ENCODE data around the gene PAPPA2. TPM values are rescaled to one million over a fixed set of nuclear protein-coding genes. Genes with fewer than 3 reads are reported as not detected.

PAPPA2 gene
- total and polyA plus RNA-seq, 2 of the 8 experiments (the other 6 are each of a cell fraction or from before 2014, with no cell fraction given), result 0.08 to 0.88 TPM

DNA sequence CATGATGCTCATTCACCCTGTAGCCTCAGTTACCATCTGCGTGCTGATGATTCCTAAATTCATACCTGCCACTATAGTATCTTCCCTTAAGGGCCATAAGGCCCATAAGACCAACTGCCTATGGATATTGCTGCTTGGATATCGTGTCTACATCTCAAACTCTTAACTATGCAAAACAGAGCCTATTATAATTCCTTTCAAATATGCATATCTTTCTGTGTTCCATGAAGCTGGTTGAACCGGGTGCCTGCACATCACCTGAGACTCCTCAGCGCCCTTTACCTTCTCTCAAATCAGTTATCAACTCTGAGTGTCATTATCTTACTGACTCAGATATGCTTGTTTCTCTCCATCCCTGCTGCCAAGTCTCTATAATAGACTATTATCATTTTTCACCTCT lies 311.2 kb downstream of the PAPPA2 start:
- Histone ChIP-seq H3K79me2 (ENCODE audit: control insufficient read depth in 1 of 2, insufficient read depth in 2 of 2, low read length in 2 of 2) (no peaks in the 10 kb centered on the region), H3K9me3 (ENCODE audit: insufficient read depth in 2 of 2, low read depth in 1 of 2, low read length in 1 of 2) (no peaks in the 10 kb centered on the region), H3K56ac (replicated peaks; ENCODE audit: insufficient read length, low read depth, low read length) (no peak overlapping the region), H3K4me2 (ENCODE audit: insufficient read depth in 1 of 2, low read depth in 2 of 2, low read length in 2 of 2) (no peak overlapping the region), H3K36me3 (ENCODE audit: control insufficient read depth in 2 of 4, insufficient read depth in 4 of 4, low read length in 3 of 4) (no peaks in the 10 kb centered on the region), H3K23me2 (ENCODE audit: low read depth, low read length) (no peaks in the 10 kb centered on the region), H3K18ac (ENCODE audit: extremely low read depth, low read length) (no peak overlapping the region), H3K4me1 (replicated peaks in 1 of 4; ENCODE audit: control insufficient read depth in 3 of 4, insufficient read depth in 4 of 4, low read length in 3 of 4) (no peaks in the 10 kb centered on the region), H2BK120ac (replicated peaks; ENCODE audit: low read depth, low read length) (no peak overlapping the region), H4K5ac (ENCODE audit: insufficient read length, low read depth, low read length) (no peak overlapping the region), H2AK5ac (ENCODE audit: low read depth, low read length) (no peak overlapping the region), H2BK12ac (ENCODE audit: low read depth, low read length) (no peak overlapping the region), H3K79me1 (ENCODE audit: low read depth, low read length) (no peaks in the 10 kb centered on the region), H3K4ac (replicated peaks; ENCODE audit: insufficient read length, low read depth, low read length) (no peak overlapping the region), H2BK15ac (ENCODE audit: low read length) (no peak overlapping the region), H4K8ac (ENCODE audit: extremely low read depth, insufficient read depth, low read length) (no peak overlapping the region), H3K23ac (ENCODE audit: insufficient read length) (no peak overlapping the region), H4K20me1 (replicated peaks in 1 of 2; ENCODE audit: control insufficient read depth in 1 of 2, insufficient read depth in 2 of 2, low read length in 2 of 2) (no peaks in the 10 kb centered on the region), H2BK20ac (ENCODE audit: low read length) (no peak overlapping the region), H3K14ac (ENCODE audit: insufficient read length) (no peak overlapping the region), H3K9ac (replicated peaks in 1 of 4; ENCODE audit: extremely low read depth in 1 of 4, low read depth in 3 of 4, low read length in 3 of 4) (no peak overlapping the region), H4K91ac (replicated peaks; ENCODE audit: insufficient read length, low read length) (no peak overlapping the region), H3K27me3 (replicated peaks in 1 of 4; ENCODE audit: control insufficient read depth in 3 of 4, extremely low read depth in 1 of 4, insufficient read depth in 3 of 4, low read length in 3 of 4) (no peaks in the 10 kb centered on the region), H2BK5ac (ENCODE audit: low read depth, low read length) (no peak overlapping the region), H2AFZ (ENCODE audit: low read length) (no peak overlapping the region), H3K4me3 (ENCODE audit: extremely low read depth in 1 of 4, insufficient read depth in 2 of 4, low read depth in 3 of 4, low read length in 4 of 4) (no peak overlapping the region), H3K27ac (ENCODE audit: low read depth, low read length) (no peak overlapping the region)
- CTCF ChIA-PET (ENCODE audit: partially characterized antibody), result no interaction called here
- 72% methylated on average over 4 of the region's 4 CpGs; no CpG with 5 or more reads in 1 of the 2 experiments for WGBS, 2 experiments (ENCODE audit: extremely low coverage in 1 of 2, insufficient coverage in 1 of 2, insufficient read length in 1 of 2, insufficient replicate concordance in 2 of 2, low coverage in 1 of 2, low lambda C conversion rate in 2 of 2, missing lambda C conversion rate in 1 of 2)
- POLR2A ChIA-PET (ENCODE audit: partially characterized antibody), result no interaction called here
- DNase-seq (ENCODE audit: low read depth in 1 of 2, low spot score in 2 of 2) (no peak), FAIRE-seq (no peak)
- TF ChIP-seq JUND (IDR thresholded peaks at IDR 0.05; ENCODE audit: low read length), result no peak
- no peak for TF ChIP-seq JUN (IDR thresholded peaks at IDR 0.05; ENCODE audit: low read depth, low read length)
- TF ChIP-seq RNF2 (IDR thresholded peaks at IDR 0.05; ENCODE audit: borderline replicate concordance, low read depth, low read length, missing control alignments, poor library complexity, severe bottlenecking), result no peak
- no peak for TF ChIP-seq SAP30 (IDR thresholded peaks at IDR 0.05; ENCODE audit: insufficient read depth, insufficient replicate concordance, low read length)
- TF ChIP-seq, protein P1, sequence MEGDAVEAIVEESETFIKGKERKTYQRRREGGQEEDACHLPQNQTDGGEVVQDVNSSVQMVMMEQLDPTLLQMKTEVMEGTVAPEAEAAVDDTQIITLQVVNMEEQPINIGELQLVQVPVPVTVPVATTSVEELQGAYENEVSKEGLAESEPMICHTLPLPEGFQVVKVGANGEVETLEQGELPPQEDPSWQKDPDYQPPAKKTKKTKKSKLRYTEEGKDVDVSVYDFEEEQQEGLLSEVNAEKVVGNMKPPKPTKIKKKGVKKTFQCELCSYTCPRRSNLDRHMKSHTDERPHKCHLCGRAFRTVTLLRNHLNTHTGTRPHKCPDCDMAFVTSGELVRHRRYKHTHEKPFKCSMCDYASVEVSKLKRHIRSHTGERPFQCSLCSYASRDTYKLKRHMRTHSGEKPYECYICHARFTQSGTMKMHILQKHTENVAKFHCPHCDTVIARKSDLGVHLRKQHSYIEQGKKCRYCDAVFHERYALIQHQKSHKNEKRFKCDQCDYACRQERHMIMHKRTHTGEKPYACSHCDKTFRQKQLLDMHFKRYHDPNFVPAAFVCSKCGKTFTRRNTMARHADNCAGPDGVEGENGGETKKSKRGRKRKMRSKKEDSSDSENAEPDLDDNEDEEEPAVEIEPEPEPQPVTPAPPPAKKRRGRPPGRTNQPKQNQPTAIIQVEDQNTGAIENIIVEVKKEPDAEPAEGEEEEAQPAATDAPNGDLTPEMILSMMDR (IDR thresholded peaks at IDR 0.05; ENCODE audit: control extremely low read depth in 1 of 3, insufficient read depth in 1 of 3, low read depth in 1 of 3, low read length in 3 of 3), result no peak
- no peak for TF ChIP-seq TCF12 (IDR thresholded peaks at IDR 0.05; ENCODE audit: low read depth, low read length)
- TF ChIP-seq ASH2L (IDR thresholded peaks at IDR 0.05; ENCODE audit: low read length), result no peak
- TF ChIP-seq, protein P2, sequence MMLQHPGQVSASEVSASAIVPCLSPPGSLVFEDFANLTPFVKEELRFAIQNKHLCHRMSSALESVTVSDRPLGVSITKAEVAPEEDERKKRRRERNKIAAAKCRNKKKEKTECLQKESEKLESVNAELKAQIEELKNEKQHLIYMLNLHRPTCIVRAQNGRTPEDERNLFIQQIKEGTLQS (IDR thresholded peaks at IDR 0.05; ENCODE audit: insufficient read depth, low read depth, low read length), result no peak
- no peak for TF ChIP-seq RFX5 (IDR thresholded peaks at IDR 0.05; ENCODE audit: borderline replicate concordance, low read depth, low read length)
- TF ChIP-seq POU5F1 (IDR thresholded peaks at IDR 0.05; ENCODE audit: low read depth, low read length), result no peak
- TF ChIP-seq EZH2 (IDR thresholded peaks at IDR 0.05; ENCODE audit: low read depth, low read length, severe bottlenecking), result no peak
